Measurements from ENCODE around the gene EPHB2.
"Not testable (repeated sequence)": the region's sequence is repeated elsewhere in the genome, so short reads cannot be mapped to it uniquely, and the experiment has no call there.

The EPHB2 gene

DNA sequence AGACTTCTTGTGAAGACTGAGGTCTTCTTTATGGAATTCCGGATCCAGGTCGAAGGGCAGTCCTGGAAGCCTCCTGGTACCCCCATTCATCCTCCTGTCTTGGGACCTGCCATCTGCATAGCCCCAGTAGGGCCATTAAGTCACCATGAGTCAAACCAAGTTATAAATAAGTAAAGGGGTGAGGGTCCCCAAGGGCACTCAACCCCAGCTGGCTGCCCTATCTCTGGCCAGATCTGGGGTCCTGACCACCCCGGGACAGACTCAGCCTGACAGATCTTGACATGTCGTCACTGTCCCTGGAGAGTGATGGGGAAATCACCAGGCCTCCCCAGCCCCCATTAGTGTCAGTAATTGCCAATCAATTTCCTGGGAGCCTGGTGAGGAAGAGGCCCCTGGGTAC lies 108.7 kb downstream of the EPHB2 start:
- no peak for DNase-seq (ENCODE audit: low read depth)

DNA sequence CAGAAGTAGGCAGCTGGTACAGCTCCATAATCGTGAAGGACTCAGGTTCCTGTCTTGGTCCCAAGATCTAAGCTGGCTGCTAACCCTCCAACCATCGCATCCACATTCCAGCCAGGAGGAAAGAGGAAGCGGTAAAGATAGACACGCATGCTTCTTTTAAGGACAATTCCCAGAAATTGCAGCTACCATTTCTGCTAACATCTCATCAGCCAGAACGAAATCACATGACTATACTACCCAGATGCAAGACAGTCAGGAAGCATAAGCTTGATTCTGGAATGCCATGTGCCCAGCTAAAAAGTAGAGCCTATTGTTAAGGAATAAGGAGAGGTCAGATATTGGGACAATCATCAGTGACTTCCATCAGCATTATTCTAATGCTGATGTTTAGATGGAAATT lies 110.4 kb downstream of the EPHB2 start:
- no peak for DNase-seq (ENCODE audit: low read depth)

DNA sequence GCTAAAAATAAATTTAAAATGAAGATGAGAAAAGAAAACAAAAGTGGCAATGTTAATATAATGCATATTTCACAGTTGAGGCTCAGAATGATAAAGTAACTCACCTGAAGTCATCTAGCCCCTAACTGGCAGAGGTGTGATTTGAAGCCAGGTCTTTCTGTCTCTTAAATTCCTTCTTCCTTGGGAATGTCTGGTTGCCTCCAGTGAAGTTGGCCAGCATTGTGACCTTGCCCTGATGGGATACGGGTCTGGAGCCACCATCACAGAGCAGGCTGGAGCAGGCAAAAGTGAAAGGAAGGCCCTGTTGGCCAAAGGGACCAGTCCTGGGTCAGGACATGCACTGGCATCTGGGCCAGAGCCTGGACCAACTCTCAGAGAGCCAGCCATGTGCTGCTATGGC lies 111.7 kb downstream of the EPHB2 start:
- no peak for DNase-seq (ENCODE audit: low read depth)

DNA sequence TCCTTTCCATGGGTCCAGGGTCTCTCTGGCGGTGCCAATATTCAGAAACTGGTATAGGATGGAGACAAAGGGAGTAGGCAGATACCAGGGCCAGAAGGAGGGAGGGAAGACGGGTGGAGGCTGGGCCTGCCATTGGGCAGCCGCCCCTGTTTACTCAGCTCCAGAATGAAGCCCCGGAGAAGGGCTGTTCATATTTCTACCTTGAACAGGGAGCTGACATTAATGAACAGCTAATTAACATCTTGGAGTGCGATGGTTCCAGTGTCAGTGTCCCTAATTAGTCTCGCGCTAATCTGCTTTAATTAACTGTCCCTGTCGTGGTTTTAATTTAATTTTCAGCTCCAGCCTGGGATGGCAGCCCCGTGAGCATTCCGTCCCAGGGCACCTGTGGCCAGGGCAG lies 113.8 kb downstream of the EPHB2 start:
- DNase-seq (ENCODE audit: low read depth) = no peak

DNA sequence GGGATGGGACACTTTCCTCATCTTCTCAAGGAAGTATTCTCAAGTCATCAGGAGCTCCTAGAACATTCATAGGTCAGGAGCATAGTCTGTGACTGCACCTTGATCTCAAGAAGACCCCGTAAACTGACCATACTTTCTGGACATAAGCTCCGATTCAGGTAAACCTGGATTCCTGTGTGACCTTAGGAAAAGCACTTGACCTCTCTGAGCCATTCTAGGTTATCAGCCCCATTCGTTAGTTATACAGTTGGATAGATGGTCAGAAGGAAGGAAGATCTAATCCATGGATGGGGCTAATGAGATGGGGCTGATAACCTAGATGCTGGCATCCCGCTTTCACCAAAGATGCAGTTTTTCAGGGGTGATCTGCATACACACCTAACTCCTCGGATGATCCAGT lies 114.3 kb downstream of the EPHB2 start:
- no peak for DNase-seq (ENCODE audit: low read depth)

DNA sequence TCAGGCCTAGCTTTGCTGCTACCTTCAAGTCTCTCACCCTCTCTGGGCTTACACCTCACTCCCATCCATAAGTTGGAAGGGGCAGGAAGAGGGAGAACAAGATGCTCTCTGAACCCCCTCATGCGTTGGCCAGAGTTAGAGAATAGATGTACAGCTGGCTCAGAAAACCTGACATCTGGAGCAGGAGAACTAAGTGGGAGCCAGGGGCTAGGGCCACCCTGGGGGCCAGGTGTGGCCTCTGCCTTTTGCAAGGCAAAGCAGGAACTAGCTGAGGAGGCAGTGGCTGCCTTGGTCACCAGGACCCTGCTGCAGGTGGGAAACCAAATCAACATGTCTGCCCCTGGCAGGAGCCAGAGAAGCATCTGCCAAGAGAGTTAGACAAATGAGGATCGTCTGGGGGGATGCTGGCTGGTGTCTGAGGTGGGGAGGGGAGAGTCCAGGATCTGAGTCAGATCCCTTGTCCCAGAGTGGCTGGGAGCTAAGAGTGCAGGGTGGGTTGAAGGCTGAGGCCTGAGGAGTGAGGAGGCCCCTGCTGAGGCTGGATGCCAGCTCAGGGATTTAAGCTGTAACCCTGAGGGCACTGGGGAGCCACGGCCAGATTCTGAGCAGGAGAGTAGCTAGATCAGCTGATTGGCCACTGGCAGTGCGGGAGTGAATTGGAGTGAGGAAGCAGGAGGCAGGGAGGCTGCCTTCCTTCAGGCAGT lies 115.0 kb downstream of the EPHB2 start:
- no peak for DNase-seq (ENCODE audit: low read depth)

DNA sequence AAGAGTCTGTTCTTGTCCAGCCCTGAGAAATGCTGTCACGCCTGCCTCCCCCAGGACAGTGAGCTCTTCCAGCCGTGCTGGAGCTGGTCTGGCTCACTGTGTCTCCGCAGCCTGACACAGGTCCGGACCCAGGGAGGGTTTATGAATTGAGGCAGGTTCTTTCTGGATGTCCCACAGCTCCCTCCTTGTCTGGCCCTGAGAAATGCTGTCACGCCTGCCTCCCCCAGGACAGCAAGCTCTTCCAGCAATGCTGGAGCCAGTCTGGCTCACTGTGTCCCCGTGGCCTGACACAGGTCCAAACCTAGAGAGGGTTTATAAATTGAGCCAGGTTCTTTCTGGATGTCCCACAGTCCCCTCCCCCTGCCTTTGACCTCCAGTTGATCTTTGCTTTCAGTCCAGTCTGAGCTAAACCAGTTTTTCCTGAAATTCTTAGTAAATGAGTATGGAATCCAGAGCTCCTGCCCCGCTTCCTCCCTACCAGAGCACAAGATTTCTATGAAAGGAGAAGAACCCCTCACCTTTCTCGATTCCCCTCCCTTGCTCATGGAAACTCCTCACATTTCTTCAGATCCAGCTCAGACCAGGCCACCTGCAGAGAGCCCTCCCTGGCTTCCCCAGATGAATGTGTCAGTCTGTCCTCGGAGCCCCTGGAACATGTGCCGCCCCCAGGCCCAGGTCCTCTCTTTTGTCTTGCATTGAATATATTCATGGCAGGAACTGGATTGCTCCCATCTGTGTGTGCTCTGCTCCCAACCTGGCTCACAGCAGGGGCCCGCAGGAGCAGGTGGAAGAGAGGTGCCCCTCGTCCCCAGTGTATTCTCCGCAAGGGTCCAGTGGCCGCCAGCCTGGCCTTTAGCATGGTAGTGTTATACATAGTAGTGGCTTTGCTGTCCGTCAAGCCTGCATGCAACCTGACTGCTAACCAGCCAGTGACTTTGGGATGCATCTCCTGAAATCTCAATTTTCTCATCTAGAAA lies 116.3 kb downstream of the EPHB2 start:
- no peak for DNase-seq (ENCODE audit: low read depth)

DNA sequence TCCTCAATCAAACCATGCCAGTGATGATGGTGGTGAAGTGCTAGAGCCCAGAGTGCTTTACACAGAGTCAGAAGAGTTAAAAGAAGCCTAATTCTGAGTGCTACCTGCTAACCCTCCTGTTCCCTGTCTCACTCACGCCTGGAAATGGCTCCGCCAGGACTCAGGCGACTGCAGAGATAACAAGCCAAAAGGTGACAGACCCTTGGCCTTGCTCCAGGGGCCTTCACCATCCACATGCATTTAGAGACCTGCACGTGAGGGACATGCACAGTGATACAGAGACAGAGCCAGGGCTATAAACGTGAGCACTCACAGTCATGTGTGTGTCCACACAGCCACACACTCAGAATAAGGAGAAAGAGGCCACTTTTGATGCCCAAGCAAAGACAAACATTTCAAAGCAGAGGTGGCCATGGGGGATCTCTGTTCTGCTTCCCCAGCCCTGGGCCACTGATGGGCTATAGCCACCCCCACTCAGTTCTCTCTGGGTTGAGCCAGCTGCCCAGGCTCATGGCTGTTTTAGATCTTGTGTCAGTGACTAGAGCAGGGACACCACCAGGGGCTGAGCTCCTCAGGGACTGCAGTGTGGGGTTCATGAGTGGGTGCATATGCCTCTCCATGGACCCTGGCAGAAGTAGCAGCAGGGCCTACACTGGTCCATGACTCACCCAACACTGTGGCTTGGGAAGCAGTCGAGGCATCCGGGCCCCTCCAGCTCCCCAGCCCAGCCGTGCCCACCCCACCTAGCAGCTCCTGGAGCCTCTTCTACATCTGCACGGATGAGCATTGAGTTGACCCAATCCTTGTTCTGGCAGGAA lies 117.2 kb downstream of the EPHB2 start:
- no peak for DNase-seq (ENCODE audit: low read depth)

DNA sequence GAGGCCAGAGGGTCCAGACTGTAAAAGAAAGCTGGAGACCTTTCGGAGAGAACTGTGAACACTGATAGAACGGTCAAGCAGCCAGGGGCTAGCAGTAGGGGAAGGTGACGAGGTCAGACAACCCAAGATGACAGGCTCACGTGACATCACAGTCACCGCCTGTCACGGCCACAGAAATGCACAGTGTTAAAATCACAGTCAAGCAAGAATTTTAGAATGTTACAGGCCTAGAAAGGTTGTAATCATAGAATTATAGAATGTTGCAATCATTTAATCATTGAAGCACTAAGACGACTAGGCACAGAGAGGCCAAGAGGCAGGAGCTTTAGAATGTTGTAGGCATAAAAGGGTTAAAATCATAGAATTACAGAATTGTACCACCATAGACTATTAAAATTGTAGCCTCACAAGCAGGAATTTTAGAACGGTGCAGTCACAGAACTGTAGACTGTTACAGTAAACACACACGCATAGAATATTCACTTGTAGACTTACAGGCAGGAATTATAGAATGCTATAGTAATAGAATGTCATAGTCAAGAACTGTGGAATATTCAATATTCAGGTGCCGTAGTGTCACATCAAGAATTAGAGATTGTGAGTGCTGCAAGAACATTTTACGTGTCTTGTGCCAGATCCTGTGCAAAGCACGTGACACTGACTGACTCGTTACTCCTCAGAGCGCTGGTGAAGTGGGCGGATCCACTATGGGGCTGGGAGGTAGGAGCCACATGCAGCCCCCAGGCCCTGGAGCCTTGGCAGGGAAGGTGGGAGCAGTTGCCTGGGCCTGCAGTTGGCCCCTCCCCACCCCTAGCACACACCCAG lies 118.1 kb downstream of the EPHB2 start:
- no peak for DNase-seq (ENCODE audit: low read depth)

DNA sequence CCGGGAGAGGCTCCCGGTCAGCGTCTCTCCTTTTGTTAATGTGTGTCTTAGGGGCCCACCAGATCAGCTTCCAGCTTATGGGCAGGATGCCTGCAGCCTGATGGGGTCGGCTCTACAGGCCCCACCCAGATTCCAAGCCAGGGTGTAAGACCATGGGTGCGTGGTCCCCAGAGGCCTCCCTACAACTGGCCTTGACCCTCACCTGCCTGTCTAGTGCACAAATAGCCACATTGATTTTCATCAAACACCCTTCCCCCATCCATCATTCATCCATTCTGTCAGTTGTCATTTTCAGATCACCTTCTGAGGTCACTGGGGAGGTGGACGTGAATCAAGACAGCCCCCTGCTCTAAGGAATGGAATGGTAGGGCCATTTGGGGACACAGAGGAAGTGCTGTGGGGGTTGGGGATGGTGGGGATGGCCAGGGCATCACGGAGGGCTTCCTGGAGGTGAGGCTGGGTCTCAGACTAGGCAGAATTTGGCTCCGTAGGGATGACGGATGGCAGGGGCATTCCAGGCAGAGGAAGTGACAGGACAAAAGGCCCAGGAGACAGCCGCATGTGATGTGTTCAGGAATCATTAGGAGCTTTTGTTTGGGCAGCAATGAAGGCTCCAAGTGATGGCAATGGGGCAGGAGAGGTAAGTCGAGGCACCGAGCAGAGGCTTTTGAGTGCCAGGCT lies 118.8 kb downstream of the EPHB2 start:
- no peak for DNase-seq (ENCODE audit: low read depth)

DNA sequence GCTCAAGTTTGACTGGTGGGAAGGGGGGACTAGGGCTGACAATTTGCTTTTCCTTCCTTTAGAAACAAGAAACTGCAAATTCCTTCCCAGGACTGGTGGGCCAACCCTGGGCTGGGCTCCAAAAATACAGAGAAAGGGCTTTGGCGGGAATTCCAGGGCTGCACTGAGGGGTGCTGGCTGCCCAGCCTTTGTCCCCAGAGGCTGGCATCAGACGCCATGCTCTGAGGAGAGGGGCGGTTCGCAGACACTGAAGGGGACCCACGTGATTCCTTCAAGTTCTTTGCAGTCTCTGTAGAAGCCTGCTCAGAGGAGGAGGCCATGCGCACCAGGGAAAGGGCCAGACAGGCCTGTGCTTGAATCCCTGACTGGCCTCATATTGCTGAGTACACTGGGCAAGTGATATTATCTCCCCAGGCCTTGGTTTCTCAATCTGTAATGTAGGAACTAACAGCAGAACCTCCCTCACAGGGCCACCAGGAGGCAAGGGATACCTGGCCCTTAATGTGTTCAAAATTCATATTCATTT lies 119.5 kb downstream of the EPHB2 start:
- DNase-seq (ENCODE audit: low read depth) = no peak

DNA sequence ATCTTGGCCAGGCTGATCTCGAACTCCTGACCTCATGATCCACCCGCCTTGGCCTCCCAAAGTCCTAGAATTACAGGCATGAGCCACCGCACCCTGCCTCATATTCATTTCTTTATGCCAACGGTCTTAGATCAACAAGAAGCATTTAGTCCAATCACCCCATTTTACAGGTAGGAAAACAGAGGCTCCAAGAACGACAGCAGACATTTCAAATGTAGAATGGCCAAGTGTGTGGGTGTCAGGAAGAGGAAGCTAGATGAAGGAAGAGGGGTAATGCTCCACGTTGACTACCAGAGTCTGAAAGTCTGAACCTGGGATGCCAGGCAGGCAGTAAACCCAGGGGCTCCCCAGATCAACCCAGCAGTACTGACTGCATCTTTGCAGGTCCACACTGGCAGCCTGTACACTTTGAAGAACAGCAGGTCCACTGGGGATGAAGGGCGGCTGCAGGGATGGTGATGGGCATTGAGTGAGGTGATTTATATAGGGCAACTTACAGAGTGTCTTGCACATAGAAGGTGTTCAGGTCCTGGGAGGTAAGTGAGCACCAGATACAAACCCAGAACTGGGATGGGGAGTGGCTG lies 120.2 kb downstream of the EPHB2 start:
- DNase-seq (ENCODE audit: low read depth) = no peak

DNA sequence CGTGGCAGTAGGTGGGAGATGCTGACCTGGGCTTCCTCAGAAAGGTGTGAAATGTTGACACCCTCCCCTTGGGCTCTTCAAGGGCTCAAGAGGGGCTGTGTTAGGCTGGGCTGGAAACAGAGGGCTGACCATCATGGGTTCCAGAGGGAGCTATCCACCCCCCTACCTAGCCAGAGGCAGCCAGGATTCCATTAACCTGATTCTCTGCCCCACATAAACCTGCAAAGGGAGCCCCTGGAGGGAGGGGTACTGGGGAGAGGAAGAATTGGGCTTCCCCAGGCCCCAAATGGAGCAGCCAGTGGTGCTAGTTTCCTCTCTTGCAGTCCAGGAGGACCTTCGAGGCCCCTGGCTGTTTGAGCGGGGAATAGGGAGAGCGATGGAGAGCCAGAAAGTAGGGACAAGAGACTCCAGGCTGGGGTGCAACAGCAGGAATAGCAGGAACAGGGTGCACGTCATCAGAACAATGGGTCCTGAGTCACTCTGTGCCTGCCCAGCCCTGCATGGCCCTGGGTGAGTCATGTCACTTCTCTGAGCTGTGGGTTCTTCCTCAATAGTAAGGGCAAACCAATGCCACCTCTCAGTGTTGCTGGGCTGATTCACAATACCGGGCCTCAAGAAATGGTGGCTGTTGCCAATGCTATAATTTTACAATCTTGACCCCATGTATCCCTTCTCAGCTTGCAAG lies 121.2 kb downstream of the EPHB2 start:
- DNase-seq (ENCODE audit: low read depth) = no peak

DNA sequence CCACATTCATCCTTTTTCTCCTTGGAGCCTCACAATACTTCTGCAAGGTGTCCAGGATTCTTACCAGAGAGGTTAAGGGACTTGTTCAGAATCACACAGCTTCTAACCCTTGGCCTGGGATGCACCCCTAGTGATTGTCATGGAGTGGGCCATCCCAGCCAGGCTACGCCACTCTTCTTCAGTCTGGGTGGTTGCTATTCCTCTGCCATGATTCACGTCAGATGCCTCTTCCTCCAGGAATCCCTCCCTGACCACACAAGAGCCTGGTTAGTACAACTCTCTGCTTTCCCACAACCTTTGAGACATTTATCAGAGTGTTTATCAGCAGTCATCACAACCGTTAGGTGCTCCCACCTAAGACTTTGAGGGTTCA lies 121.8 kb downstream of the EPHB2 start:
- no peak for DNase-seq (ENCODE audit: low read depth)

DNA sequence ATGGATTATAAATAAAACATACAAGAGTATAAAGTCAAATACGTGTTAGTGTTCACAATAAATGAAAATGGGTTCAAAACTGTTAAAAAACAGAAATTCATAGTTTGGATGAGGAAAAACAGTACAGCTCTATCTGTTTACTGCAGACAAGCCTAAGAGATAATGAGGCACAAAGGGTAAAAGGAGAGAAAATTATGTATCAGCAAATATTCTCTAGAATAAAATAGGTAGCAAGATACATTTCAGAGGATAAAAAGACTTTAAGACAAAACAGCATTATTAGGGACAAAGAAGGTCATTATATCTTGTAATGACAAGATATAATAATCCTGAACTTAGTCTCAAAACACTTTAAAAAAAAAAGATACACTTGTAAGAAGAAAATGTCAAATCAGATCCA lies 123.1 kb downstream of the EPHB2 start:
- no peak for DNase-seq (ENCODE audit: low read depth)

DNA sequence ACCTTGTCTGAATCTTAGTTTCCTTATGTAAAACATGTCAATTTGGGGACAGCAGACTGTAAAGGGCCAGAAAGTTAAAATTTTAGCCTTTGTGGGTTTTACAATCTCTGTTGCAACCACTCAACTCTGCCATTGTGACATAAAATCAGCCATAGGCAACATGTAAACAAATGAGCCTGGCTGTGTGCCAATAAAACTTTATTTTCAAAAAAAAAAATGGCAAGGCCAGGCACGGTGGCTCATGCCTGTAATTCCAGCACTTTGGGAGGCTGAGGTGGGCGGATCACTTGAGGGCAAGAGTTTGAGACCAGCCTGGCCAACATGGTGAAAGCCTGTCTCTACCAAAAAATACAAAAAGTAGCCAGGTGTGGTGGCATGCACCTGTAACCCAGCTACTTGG lies 123.8 kb downstream of the EPHB2 start:
- DNase-seq (ENCODE audit: low read depth) = not testable (repeated sequence)

DNA sequence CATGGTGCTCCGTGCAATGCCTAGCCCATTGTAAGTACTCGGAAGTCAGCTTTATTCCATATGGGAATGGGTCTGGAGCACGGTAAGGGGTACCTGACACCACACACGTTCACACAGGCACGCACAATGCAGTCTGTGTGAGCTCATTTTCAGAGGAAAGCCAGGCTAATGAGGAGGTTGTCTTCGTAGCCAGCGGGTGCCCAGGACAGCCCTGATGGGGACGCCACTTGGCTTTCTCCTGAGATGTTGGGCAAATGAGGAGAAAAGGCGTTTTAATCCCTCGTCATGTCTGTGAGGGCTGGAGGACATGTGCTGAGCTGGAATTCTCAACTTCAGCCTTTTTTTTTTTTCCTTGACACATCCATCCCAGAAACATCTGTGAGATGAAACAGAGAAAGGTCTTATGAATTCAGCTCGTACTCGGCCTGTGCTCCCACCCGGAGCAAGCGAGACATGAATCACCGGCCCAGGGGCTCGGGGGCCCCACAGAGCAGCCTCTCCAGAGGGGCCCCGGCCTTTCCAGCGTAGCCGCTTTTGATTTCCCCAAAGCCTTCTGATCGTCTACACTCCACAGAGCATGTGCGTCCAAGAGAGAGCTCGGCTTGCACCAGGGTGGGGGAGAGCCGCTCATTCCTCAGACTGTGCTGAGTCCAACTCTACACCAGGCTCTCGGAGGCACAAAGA lies 125.1 kb downstream of the EPHB2 start:
- no peak for DNase-seq (ENCODE audit: low read depth)

DNA sequence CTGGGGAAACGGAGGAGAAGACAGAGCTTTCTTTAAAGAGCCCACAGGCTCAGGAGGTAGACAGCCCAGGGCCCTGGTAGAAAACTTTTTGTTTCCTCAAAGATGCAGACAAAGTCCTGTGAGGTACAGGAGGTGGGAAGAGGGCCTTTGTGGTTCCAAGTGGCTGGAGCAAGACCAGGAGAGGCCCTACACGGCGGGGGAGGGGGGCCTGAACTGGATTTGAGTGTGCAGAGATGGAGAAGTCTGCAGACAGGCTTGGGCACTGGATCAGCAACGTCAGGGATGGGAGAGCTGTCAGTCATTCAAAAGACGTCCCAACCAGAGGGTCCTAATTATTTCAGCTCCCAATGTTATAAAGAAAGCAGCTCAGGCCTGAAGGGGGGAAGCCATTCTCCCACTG lies 126.2 kb downstream of the EPHB2 start:
- DNase-seq (ENCODE audit: low read depth) = no peak

DNA sequence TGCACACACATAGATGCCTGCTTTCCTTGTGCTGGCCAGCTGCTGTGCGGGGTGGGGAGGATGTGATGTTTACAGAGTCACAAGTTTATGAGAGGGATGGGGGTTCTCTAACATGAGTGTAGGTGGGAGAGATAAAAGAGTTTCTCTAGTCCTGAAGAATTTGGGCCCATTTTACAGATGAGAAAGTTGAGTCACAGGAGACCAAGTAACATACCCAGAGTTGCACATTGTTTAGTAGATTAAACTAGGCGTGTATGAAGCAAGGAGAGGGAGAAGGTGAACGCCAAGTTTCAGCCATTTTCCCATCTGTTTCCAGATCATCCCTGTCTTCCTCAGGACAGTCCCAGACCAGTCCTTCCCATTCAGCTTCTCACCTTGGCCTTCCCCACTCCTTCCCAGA lies 126.7 kb downstream of the EPHB2 start:
- DNase-seq (ENCODE audit: low read depth) = no peak

Data from activated T-helper 1 cell treated with Interleukin-2 at 50 U/mL for 16 hours (primary cell).